Esophagus squamous epithelium (tissue), 4 donors: ENCODE data around the gene PANX3.

Source experiments
- CTCF ChIP-seq, 6 experiments: fragments of 450-650 bp in 4 of 6; fragments of 200-600 bp in 2 of 6; sonication (generic) in 2 of 6; IDR thresholded peaks; one replicate each; pipeline ENCODE4 v1.5.1; 2016 to 2019; ENCODE audit warnings: antibody characterized with exemption in 6 of 6, mild to moderate bottlenecking in 4 of 6, moderate library complexity in 4 of 6
- POLR2A ChIP-seq, 4 donors: fragments of 450-650 bp; IDR thresholded peaks; one replicate each; pipeline ENCODE4 v1.6.1; 2017; ENCODE audit warnings: antibody characterized with exemption in 4 of 4, mild to moderate bottlenecking in 4 of 4, moderate library complexity in 3 of 4

- TF ChIP-seq CTCF (IDR thresholded peaks at IDR 0.05) (no peak), POLR2A (IDR thresholded peaks at IDR 0.05) (no peak)
These were observed 26.4 kb upstream of the PANX3 start for GRCh38 chr11:124584681-124585372.
